GM19025 (cell line): ENCODE data around the gene RNU2-1.
"Not testable (repeated sequence)": the region's sequence is repeated elsewhere in the genome, so short reads cannot be mapped to it uniquely, and the experiment has no call there.

Experiments used
- ATAC-seq: cut with Tn5 transposase; IDR thresholded peaks from one replicate; pipeline ENCODE4 v1.9.1; 2021; ENCODE audit warnings: mild to moderate bottlenecking, low read depth, moderate library complexity; ENCODE audit not compliant: unreplicated experiment

RNU2-1 gene

DNA sequence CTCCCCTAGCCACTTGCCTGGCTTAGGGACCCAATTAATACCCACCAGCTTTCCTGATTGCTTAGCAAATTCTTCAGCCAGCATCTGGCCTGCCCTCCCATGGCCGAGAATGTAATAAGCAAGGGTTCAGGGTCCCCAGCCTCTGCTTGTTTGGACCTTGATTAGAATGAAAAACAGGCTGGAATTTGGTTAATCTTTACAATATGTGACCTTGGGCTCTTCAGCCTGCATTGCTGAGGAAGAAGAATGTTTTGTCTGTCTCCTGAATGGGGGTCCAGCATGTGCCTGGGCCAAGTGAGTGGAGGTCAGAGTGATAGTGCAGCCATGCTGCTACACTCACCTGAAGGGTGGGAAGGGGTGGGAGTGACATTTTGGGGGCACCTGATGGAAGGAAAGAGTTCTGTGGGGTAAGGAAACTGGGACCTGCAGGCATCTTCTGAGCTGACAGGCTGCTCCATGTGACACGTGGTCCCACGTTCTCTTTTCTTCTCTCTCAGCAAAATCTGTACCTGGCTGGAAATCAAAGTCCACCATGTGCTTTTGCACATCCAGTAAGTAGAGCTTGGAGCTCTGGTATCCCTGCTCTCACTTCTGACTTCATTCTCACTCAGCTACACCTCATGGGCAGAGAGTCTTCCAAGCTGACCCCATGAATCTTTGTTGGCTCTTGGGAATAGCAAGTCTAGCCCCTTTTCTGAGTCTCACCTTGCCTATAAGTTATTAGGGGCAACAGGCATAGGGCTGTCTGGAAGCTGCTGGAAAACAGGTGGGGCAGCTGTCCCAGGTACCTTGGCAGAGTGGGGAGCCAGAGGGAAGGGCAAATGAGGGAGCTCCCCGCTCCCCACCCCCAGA, 16.8 kb downstream of the RNU2-1 start:
- ATAC-seq: no peak

DNA sequence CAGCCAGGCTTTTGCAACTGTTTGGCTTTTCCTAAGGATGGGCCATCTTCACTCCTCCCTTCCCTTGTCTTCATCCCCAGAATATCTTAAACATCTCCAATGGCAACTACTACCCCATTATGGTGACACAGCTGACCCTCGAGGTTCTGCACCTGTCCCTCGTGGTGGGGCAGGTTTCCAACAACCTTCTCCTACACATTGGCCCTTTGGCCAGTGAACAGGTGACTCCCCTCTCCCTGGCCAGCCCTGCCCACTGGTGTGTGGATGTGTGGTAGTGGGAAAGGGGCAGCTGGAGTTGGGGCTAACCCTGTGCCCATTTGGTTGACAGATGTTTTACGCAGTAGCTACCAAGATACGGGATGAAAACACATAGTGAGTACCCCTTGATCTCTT, 17.4 kb downstream of the RNU2-1 start:
- ATAC-seq: no peak

DNA sequence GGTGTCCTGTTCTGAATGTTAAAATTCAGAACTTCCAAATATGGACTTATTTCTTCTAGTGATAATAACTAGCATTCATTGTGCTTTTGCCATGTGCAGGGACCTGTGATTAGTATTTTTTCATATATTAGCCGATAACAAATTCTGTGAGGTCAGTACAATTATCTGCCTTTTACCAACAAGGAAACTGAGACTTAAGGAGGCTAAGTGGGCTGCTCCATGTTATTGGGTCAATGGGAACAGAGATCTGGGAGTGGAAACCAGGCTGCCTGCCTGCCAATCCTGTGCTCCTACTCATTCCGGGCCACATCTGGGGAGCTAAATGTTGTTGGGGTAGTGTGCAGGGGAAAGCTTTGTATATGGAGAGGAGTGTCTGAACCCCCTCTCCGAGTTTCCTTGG, 18.4 kb downstream of the RNU2-1 start:
- ATAC-seq: no peak

DNA sequence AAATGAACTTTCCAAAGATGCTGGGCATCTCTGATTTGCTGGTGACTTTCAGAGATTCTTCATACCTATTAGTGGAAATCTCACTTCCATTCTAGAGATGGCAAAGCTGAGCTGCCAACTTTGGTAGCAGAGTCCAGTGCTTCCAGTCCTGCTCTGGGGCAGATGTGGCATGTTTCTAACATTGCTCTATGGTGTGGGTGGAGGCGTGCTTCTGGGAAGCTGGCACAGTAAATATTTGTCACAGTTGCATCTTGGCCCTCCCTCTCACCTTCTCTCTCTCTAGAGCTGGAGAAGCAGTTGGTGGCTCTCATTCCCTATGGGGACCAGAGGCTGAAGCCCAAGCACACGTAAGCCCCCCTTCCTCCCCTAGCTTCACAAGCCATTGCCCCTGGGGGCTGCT, 20.2 kb downstream of the RNU2-1 start:
- ATAC-seq: no peak

DNA sequence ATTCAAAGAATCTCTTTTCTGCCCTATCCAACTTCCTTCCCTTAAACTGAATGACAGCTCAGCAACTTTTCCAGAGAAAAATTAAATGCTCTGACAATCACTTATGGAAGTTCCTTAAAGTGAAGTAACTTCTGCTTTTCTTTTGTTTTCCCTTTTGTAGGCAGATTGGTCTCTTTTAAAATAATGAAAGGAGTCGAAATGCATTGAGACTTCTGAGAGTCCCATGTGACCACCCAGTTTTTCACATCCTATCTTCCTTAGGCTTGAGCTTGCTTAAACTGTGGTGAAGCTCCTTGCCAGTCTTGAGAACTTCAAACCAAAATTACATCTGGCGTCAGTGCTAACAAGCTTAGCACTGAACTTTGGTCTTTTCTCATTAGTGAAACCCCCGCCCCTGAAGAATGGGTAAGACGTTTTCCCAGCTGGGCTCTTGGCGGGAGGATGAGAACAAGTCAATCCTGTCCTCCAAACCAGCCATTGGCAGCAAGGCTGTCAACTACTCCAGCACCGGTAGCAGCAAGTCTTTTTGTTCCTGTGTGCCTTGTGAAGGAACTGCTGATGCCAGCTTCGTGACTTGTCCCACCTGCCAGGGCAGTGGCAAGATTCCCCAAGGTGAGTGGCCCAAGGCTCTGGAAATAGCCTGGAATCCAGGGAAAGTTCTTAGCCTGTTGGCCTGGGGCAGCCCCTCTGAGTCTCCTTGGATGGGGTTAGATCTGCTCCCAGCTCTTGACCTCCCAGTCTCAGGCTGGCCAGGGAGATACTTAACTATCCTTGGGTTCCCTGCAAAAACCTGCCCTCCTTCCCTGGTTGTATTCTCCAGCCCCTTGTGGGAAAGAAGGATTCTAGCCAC, 20.9 kb downstream of the RNU2-1 start:
- ATAC-seq: no peak

DNA sequence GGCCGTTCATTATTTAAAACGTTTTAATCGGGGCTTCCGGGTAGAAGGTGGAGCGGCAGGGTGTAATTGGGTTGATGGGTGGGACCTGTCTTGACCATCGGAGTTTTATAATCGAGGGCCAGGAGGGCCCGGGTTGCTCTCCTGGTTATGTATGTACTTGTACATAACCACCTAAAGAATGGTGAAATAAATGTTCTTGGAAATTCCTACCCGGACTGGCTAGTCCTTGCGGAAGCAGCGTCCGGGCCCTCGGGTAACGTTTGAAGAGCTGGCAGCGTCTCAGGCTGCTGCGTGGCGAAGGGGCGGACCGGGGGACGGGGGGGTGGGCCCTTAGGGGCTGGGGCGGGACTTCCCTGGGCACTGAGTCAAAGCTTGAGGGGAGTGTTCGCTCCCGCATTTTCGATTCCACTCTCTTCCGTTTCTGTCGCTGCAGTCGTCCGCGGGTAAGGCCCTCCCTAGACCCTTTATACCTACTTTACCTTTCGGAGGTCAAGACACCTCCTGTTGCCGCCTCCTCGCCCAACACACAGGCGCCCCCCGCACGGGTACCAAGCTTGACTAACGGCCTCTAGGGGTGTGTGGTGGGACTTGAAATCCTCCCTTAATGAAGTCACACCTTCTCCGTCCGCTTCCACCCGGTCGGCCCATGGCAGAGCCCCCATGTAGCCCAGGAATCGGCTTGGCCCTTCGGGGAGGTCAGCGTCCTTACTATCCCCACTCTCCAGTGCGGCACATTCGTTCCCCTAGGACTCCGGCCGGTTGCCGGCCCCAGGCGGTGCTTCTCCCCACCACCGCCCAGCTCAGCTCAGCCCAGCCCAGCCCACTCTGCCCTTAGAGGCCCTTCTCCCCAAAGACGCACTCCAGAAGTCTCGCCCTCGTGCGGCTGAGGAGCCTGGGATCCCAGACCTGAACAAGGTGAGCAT, 22.0 kb downstream of the RNU2-1 start, which contains the start of gene TMEM106A:
Gene TMEM106A (plus strand): TSS at position 396 of the 923 bp plus-strand sequence. CDS start 1,167 bp downstream, outside the sequence.
- ATAC-seq: peak; percentile 81

DNA sequence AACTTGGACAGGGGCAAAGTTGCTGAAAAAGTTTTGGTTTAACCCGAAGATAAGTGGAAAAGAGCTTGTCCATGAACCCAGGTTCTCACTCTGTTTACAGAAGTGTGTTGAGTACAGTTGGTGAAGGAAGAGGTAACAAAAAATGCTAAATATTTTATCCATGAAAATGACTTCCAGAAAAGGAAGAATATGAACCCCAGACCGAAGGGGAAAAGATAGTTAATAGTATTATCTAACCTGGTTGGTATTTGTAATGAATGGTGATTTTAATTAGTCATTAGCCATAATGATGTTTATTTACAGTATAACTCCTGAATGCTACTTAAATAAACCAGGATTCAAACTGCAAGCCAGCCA, 22.7 kb downstream of the RNU2-1 start:
- ATAC-seq: no peak

DNA sequence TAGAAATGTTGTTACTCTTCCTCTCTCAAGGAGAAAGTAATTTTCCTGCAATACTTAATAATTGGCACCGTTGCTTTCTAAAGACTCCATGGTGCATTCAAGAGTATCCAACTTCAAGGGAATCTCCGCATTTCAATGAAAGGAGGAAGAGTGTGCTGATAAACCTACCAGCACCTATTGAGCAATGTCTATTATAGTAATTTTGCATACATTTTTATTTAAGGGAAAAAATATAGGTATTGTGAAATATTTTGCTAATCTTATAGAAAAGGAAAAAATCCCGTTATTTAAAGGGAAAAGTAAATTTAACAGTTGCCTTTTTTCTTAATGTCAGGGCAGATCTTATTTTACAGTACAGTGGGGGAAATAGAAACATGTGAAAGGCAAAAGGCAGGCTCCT, 23.2 kb downstream of the RNU2-1 start:
- no peak for ATAC-seq

DNA sequence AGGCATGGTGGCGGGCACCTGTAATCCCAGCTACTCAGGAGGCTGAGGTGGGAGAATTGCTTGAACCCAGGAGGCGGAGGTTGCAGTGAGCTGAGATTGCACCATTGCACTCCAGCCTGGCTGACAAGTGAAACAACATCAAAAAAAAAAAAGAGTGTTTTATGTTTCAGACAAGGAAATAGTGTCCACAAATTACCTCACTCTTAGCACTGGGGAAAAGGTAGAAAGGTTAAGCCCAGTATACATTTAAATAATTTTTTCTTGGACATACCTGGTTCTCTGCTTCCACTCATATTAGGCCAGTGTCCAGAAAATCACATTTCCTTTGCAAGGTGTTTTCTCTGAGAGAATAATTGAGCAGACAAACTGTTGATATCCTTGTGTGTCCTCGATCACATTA, 30.8 kb downstream of the RNU2-1 start:
- ATAC-seq: not testable (repeated sequence)

DNA sequence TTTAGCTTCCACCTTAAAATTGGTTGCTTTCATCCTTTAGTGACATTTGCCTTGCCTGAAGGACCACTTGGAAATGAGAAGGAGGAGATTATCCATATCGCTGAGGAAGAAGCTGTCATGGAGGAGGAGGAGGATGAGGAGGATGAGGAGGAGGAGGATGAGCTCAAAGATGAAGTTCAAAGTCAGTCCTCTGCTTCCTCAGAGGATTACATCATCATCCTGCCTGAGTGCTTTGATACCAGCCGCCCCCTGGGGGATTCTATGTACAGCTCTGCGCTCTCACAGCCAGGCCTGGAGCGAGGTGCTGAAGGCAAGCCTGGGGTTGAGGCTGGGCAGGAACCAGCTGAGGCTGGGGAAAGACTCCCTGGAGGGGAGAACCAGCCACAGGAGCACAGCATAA, 33.6 kb downstream of the RNU2-1 start:
- ATAC-seq: no peak

DNA sequence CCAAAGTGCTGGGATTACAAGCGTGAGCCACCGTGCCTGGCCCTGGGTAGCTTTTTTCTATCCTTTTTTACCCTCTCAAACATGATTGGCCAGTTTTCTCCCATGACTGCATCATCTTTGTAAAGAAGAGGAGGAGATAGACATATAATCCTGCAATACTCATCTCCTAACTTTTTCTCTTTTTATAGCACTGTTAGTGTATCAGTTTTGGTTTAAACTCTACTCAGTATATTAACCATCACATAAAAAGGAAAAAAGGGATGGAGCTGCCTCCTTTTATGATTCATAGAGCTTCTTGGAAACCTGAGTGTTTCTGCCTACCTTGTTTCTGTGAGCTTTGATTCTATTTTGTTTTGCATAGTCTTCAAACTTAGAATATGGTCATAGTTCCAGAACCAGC, 34.1 kb downstream of the RNU2-1 start:
- no peak for ATAC-seq

DNA sequence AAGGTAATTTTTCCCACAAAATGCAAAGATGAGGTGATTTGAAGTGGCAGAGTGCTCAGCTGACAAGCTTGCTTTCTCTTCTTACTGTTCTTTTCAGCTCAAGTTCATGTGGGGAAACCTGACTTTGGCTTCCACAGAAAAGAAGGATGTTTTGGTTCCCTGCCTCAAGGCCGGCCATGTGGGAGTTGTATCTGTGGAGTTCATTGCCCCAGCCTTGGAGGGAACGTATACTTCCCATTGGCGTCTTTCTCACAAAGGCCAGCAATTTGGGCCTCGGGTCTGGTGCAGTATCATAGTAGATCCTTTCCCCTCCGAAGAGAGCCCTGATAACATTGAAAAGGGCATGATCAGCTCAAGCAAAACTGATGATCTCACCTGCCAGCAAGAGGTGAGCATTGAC, 40.5 kb downstream of the RNU2-1 start:
- ATAC-seq: no peak

DNA sequence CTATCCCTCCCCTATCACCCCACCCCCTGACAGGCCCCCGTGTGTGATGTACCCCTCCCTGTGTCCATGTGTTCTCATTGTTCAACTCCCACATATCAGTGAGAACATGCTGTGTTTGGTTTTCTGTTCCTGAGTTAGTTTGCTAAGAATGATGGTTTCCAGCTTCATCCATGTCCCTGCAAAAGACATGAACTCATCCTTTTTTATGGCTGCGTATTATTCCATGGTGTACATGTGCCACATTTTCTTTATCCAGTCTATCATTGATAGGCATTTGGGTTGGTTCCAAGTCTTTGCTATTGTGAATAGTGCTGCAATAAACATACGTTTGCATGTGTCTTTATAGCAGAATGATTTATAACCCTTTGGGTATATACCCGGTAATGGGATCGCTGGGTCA, 47.1 kb downstream of the RNU2-1 start:
- not testable (repeated sequence) for ATAC-seq

DNA sequence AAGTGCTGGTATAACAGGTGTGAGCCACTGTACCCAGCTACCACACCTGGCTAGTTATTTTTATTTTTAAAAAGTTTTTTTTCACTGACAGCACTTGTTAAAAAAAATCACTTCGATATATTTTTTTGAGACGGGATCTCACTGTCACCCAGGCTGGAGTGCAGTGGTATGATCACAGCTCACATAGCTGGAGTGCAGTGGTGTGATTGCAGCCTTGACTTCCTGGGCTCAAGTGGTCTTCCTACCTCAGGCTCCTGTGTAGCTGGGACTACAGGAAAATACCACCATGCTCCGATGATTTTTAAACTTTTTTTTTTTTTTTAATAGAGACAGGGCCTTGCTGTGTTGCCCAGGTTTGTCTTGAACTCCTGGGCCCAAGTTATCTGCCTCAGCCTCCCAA, 49.9 kb downstream of the RNU2-1 start:
- no peak for ATAC-seq
